ENCODE results near the gene NCOA1. TPM values are rescaled to one million over a fixed set of nuclear protein-coding genes. Genes with fewer than 3 reads are reported as not detected.
A peak's percentile ranks its signal among the peaks of the same experiment; 100 is the strongest.
"Not testable (repeated sequence)": the region's sequence is repeated elsewhere in the genome, so short reads cannot be mapped to it uniquely, and the experiment has no call there.

The NCOA1 gene
- total RNA-seq, 2 donors from 2014 or later = 44.2 to 47.1 TPM

DNA sequence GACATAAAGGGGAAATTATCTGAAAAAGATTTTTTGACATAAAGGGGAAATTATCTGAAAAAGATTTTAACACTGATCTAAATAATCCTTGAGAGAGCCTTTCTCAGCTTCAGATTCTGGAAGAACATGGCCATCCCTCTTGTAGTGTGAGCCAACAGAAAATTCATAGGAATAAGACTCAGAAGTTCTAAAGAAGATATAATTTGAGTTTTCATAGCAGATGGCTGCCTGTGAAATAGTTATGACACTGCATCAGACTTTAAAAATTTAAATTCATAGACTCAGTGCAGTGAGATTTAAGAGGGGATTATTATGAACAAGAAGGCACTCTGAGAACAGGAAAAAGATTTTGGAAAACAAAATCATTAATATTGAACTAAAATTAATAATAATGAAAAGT, 50.6 kb downstream of the NCOA1 start:
- H3K27me3 Mint-ChIP-seq = no peaks in the 10 kb centered on the region
- no peak overlapping the region for H3K27ac Mint-ChIP-seq
- no peaks in the 10 kb centered on the region for H3K9me3 ChIP-seq (ENCODE audit: control insufficient read depth, low read length, poor library complexity, severe bottlenecking)
- H3K4me1 Mint-ChIP-seq = peaks cover 18% of the 10 kb centered on the region
- H3K36me3 Mint-ChIP-seq (ENCODE audit: low read depth) = peaks cover 2% of the 10 kb centered on the region
- no peak overlapping the region for H3K4me3 Mint-ChIP-seq
- no peak for ATAC-seq
- DNase-seq = no peak

DNA sequence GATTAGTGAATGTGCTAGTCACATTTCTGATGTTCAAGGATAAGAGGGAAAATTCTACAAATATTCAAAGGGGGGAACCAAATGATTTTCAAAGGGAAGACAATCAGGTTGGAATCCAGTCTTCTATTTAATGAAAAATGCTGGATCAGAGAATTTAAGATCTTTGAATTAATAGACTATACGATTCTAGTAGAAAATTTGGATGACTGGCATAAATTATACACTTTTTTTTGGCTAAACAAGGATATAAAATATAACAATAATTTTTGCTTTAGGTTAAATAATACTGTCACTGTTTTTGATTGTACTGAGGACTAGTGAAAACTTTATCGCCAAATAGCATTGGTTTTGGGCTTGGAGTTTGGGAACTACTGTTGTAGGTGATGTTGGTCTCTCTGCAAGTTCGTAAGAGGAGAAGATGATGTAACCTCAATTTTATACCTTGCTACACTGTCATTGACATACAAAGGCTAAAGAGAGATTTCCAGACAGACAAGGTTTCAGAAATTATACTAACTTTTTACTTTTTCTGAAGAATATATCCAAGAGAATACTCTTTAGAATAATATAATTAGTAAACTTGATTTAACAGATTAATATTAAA, 51.3 kb downstream of the NCOA1 start:
- no peak overlapping the region for H3K27ac Mint-ChIP-seq
- no peak for DNase-seq
- H3K9me3 ChIP-seq (ENCODE audit: control insufficient read depth, low read length, poor library complexity, severe bottlenecking) = no peaks in the 10 kb centered on the region
- peaks cover 14% of the 10 kb centered on the region for H3K4me1 Mint-ChIP-seq
- no peak for ATAC-seq
- no peak overlapping the region for H3K4me3 Mint-ChIP-seq
- peaks cover 2% of the 10 kb centered on the region for H3K36me3 Mint-ChIP-seq (ENCODE audit: low read depth)
- H3K27me3 Mint-ChIP-seq = no peaks in the 10 kb centered on the region

DNA sequence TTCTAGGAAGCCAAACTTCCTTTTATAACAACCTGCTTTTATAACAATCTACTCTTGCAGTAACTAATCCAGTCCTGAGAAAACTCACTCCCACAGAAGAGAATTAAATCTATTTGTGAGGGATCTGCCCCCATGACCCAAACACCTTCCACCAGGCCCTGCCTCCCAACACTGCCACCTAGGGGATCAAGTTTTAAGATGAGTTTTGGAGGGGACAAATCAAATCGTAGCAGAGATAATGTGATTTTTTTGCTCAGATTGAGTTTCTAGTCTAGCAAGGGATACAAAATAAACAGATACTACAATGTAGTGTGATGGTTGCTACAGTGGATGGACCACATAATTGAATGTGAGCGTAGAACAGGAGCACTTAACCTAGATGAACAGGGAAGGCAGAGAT, 52.2 kb downstream of the NCOA1 start:
- Mint-ChIP-seq H3K27ac (no peak overlapping the region), H3K4me3 (no peak overlapping the region), H3K36me3 (ENCODE audit: low read depth) (peaks cover 2% of the 10 kb centered on the region)

DNA sequence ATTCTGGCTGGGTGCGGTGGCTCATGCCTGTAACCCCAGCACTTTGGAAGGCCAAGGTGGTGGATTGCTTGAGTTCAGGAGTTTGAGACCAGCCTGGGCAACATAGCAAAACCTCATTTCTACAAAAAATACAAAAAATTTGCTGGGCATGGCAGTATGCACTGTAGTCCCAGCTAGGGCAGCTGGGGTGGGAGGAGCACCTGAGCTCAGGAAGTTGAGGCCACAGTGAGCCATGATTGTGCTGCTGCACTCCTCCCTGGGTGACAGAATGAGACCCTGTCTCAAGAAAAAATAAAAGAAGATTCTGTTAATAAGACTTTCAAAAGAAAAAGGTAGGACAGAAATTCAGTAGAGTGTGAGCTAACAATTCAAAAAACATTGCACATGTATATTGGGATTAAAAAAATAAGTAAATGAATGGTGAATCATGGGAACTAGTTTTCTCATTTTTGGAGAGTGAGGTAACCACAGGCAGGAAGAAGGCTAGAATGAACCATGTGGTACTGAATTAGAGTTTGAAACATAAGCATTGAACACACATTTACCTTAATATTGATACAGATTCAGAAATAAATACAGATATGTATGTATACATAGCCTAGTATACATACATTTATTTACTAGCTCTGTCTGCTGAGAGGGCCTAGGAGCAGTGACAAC, 53.5 kb downstream of the NCOA1 start:
- DNase-seq (no peak), ATAC-seq (no peak)
- H3K9me3 ChIP-seq (ENCODE audit: control insufficient read depth, low read length, poor library complexity, severe bottlenecking) = no peaks in the 10 kb centered on the region
- H3K27me3 Mint-ChIP-seq = no peaks in the 10 kb centered on the region
- no peak overlapping the region for H3K4me3 Mint-ChIP-seq
- H3K4me1 Mint-ChIP-seq = peaks cover 12% of the 10 kb centered on the region
- H3K27ac Mint-ChIP-seq = no peak overlapping the region
- H3K36me3 Mint-ChIP-seq (ENCODE audit: low read depth) = peaks cover 2% of the 10 kb centered on the region

More for the DNA sequence above, 52.2 kb downstream of the NCOA1 start:
- DNase-seq (no peak), ATAC-seq (no peak)
- H3K9me3 ChIP-seq (ENCODE audit: control insufficient read depth, low read length, poor library complexity, severe bottlenecking) = no peaks in the 10 kb centered on the region
- H3K4me1 Mint-ChIP-seq = peaks cover 12% of the 10 kb centered on the region
- H3K27me3 Mint-ChIP-seq = no peaks in the 10 kb centered on the region

DNA sequence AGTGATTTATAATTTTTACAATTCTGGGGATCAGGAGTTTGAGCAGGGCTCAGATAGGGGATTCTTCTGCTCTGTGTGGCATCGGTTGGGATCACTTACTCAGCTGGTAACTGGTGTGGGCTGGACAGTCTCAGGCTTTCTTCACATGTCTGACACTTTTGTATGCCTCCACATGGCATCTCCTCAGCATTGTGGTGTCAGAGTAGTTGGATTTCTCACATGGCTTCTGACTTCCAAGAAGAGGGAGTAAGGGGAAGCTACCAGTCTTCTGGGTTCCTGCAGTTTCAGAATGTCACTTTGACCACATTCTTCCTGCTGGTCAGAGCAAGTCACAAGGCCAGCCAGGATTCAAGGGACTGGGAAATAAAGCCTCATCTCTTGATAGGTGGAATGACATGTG, 55.6 kb downstream of the NCOA1 start:
- Mint-ChIP-seq H3K4me3 (no peak overlapping the region), H3K36me3 (ENCODE audit: low read depth) (no peaks in the 10 kb centered on the region), H3K27me3 (no peaks in the 10 kb centered on the region), H3K27ac (no peak overlapping the region), H3K4me1 (peaks cover 13% of the 10 kb centered on the region)
- DNase-seq = no peak
- ATAC-seq = no peak
- no peaks in the 10 kb centered on the region for H3K9me3 ChIP-seq (ENCODE audit: control insufficient read depth, low read length, poor library complexity, severe bottlenecking)

DNA sequence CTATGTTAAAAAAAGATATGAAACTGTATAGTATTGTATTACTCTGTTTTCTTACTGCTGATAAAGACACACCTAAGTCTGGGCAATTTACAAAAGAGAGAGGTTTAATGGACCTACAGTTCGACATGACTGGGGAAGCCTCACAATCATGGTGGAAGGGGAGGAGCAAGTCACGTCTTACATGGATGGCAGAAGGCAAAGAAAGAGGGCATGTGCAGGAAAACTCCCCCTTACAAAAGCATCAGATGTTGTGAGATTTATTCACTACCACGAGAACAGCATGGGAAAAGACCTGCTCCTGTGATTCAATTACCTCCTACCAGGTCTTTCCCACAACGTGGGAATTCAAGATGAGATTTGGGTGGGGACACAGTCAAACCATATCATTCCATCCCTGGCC, 57.0 kb downstream of the NCOA1 start:
- H3K27me3 Mint-ChIP-seq = no peaks in the 10 kb centered on the region
- no peak for DNase-seq
- peaks cover 13% of the 10 kb centered on the region for H3K4me1 Mint-ChIP-seq
- no peak for ATAC-seq
- H3K9me3 ChIP-seq (ENCODE audit: control insufficient read depth, low read length, poor library complexity, severe bottlenecking) = no peaks in the 10 kb centered on the region
- H3K36me3 Mint-ChIP-seq (ENCODE audit: low read depth) = no peaks in the 10 kb centered on the region
- no peak overlapping the region for H3K4me3 Mint-ChIP-seq
- no peak overlapping the region for H3K27ac Mint-ChIP-seq

DNA sequence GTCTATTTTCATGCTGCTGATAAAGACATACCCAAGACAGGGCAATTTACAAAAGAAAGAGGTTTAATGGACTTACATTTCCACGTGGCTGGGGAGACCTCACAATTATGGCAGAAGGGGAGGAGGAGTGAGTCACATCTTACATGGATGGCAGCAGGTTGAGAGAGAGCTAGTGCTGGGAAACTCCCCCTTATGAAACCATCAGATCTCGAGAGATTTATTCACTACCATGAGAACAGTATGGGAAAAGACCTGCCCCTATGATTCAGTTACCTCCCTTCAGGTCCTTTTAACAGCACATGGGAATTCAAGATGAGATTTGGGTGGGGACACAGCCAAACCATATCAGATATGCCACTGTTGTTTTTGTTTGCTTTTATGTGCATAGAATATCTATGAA, 59.2 kb downstream of the NCOA1 start:
- not testable (repeated sequence) for H3K27me3 Mint-ChIP-seq; H3K4me1 Mint-ChIP-seq; H3K27ac Mint-ChIP-seq; H3K9me3 ChIP-seq (ENCODE audit: control insufficient read depth, low read length, poor library complexity, severe bottlenecking); H3K36me3 Mint-ChIP-seq (ENCODE audit: low read depth); H3K4me3 Mint-ChIP-seq; DNase-seq
- peak; percentile 41 for ATAC-seq

DNA sequence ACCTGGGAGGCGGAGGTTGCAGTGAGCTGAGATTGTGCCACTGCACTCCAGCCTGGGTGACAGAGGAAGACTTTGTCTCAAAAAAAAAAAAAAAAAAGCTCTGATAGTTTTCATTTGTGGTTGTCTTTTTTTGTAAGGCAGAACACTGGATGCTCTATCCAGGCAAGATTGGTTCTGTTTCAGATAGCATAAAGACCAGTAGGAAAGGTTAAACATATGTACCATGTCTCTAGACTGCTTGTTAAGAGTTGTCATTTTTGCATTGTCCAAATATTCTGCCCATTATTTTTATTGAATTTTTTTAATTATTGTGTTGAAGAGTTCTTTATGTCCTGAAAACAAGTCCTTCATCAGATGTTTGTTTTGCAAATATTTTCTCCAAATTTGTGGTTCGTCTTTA, 60.0 kb downstream of the NCOA1 start:
- Mint-ChIP-seq H3K36me3 (ENCODE audit: low read depth) (peaks cover 3% of the 10 kb centered on the region), H3K4me3 (no peak overlapping the region), H3K27ac (no peak overlapping the region), H3K27me3 (no peaks in the 10 kb centered on the region), H3K4me1 (peaks cover 5% of the 10 kb centered on the region)
- H3K9me3 ChIP-seq (ENCODE audit: control insufficient read depth, low read length, poor library complexity, severe bottlenecking) = no peaks in the 10 kb centered on the region
- ATAC-seq = no peak
- DNase-seq = no peak

DNA sequence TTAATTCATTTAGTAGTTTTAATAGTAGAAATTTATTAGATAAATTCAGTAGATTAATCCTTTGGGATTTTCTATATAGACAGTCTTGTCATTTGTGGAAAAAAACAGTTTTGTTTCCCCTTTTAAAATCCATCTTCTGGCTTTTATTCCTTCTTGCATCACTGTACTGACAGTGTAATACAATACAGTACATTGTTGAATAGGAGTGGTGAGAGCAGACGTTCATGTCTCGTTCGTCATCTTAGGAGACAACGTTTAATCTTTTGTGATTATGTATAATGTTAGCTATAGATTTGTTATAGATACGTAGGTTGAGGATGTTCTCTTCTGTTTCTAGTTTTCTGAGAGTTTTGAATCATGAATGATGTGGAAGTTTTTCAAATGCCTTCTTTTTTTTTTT, 61.8 kb downstream of the NCOA1 start:
- H3K9me3 ChIP-seq (ENCODE audit: control insufficient read depth, low read length, poor library complexity, severe bottlenecking) = no peaks in the 10 kb centered on the region
- no peak overlapping the region for H3K27ac Mint-ChIP-seq
- H3K36me3 Mint-ChIP-seq (ENCODE audit: low read depth) = peaks cover 6% of the 10 kb centered on the region
- no peaks in the 10 kb centered on the region for H3K27me3 Mint-ChIP-seq
- DNase-seq (no peak), ATAC-seq (no peak)
- peaks cover 7% of the 10 kb centered on the region for H3K4me1 Mint-ChIP-seq
- no peak overlapping the region for H3K4me3 Mint-ChIP-seq

DNA sequence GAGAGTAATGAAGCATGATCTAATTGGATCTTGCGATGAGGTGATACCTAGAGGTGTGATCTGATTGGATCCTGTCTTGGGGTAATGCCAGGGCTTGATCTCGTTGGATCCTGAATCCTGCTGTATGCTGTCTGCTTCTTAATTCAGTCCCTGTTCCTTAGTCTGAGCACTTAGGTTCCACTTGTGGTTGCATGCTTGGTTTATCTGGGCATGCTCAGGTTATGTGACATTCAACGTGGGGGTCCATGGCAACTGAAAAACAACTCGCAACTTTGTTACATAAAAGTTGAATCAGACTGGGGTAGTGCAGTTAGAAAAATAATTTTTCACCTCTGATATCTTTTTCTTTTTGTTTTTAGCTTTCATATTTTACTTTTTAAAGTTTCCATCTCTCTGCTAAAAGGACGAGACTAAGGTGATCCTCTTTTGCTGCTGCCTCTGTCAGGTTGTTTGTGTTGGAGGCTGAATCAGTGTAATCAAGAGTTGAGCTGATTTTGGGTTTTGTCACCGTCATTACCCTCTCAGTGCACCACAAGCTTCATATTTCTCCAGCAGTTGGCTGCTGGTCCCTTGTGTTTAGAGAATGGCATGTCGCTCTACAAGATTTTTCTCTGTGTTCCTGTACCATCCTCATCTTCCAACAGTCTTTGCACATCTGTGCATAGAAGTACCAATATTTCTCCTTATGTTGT, 67.9 kb downstream of the NCOA1 start:
- ATAC-seq = no peak
- H3K36me3 Mint-ChIP-seq (ENCODE audit: low read depth) = peaks cover 10% of the 10 kb centered on the region
- no peaks in the 10 kb centered on the region for H3K27me3 Mint-ChIP-seq
- no peak overlapping the region for H3K27ac Mint-ChIP-seq
- DNase-seq = no peak
- H3K4me1 Mint-ChIP-seq = peaks cover 29% of the 10 kb centered on the region
- no peak overlapping the region for H3K4me3 Mint-ChIP-seq
- no peaks in the 10 kb centered on the region for H3K9me3 ChIP-seq (ENCODE audit: control insufficient read depth, low read length, poor library complexity, severe bottlenecking)

DNA sequence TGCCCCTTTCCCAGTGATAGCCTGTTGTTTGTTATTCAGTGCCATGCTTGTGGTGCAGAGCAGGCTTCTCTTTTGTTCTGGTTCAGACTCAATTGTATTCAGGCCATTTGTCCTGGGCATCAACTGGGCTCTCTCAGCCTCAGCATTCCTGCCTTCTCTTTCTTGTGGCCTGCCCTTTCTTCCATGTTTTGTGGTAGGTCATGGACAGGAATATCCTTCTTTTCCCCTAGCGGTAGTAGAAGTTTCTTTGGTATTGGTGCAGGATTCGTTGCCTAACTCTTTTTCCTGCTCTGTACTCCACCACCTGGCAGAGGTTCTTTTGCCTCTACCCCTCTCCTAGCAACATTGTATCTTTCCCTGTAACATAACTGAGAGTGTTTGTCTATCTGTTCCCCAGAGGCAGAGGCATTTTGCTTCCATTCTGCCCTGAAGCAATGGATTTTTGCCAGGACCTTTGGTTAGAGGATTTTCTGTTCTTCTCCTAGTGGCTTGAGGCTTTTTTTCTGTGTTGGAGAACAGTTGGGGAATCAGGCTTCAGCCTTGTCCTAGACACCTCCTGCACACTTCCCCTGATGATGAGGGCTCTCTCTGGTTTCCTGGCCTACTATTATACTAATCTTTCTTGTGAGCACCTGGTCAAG, 68.5 kb downstream of the NCOA1 start:
- Mint-ChIP-seq H3K36me3 (ENCODE audit: low read depth) (peaks cover 8% of the 10 kb centered on the region), H3K27ac (no peak overlapping the region), H3K4me3 (no peak overlapping the region), H3K27me3 (no peaks in the 10 kb centered on the region), H3K4me1 (peaks cover 26% of the 10 kb centered on the region)
- DNase-seq = no peak
- no peaks in the 10 kb centered on the region for H3K9me3 ChIP-seq (ENCODE audit: control insufficient read depth, low read length, poor library complexity, severe bottlenecking)
- ATAC-seq = no peak

DNA sequence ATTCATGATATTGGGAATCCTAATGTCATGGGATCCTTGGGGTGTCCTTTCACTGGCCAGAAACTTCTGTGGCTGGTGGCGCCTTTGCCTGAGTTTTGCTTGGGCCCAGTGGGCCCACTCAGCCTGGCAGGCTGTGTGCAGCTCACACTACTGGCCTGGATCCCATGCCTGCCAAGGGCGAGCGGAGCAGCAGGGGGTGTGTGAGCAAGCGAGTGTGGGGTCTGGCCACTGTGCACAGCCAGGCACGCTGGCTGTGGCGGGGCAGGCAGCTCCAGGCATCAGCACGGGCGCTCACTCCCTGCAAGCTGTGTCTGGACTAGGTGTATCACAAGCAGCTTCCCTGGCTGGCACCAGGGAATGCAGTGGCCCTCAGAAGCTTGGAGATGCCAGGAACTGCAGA, 74.5 kb downstream of the NCOA1 start:
- DNase-seq (peak in 1 of 3 donors; percentile 10), ATAC-seq (no peak)
- peaks cover 27% of the 10 kb centered on the region for H3K4me1 Mint-ChIP-seq
- H3K27me3 Mint-ChIP-seq = no peaks in the 10 kb centered on the region
- H3K4me3 Mint-ChIP-seq = no peak overlapping the region
- H3K27ac Mint-ChIP-seq = no peak overlapping the region
- H3K36me3 Mint-ChIP-seq (ENCODE audit: low read depth) = peaks cover 2% of the 10 kb centered on the region
- H3K9me3 ChIP-seq (ENCODE audit: control insufficient read depth, low read length, poor library complexity, severe bottlenecking) = no peaks in the 10 kb centered on the region

DNA sequence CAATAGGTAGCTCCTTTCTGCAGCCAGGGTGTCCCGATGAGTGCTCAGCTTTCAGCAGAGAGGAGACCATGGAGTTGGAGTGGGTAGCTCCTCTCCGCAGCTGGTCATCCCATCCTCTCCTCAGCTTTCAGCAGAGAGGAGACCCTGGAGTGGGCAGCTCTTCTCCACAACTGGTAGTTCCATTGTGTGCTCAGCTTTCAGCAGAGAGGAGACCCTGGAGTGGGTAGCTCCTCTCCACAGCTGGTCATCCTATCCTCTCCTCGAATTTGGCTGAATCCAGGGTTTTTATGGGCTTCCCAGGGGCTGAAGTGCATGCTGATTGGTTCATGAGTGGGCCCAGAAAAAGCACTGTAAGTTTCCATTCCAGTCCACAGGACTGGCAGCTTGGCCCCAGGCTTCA, 75.2 kb downstream of the NCOA1 start:
- Mint-ChIP-seq H3K4me3 (no peak overlapping the region), H3K27ac (no peak overlapping the region), H3K4me1 (peaks cover 32% of the 10 kb centered on the region), H3K36me3 (ENCODE audit: low read depth) (peaks cover 2% of the 10 kb centered on the region), H3K27me3 (no peaks in the 10 kb centered on the region)
- H3K9me3 ChIP-seq (ENCODE audit: control insufficient read depth, low read length, poor library complexity, severe bottlenecking) = no peaks in the 10 kb centered on the region
- ATAC-seq (no peak), DNase-seq (no peak)
